NCI-H446 (cell line): ENCODE results near the gene SNORC.

ENCODE experiments used
- DNase-seq, 2 experiments: peaks; one replicate each; lab custom pipeline; 2025; lab: John Stamatoyannopoulos, UW

The SNORC gene

GRCh38 chr2:232869138-232870017 lies 686 bp upstream of the SNORC start:
- no peak for DNase-seq

DNA sequence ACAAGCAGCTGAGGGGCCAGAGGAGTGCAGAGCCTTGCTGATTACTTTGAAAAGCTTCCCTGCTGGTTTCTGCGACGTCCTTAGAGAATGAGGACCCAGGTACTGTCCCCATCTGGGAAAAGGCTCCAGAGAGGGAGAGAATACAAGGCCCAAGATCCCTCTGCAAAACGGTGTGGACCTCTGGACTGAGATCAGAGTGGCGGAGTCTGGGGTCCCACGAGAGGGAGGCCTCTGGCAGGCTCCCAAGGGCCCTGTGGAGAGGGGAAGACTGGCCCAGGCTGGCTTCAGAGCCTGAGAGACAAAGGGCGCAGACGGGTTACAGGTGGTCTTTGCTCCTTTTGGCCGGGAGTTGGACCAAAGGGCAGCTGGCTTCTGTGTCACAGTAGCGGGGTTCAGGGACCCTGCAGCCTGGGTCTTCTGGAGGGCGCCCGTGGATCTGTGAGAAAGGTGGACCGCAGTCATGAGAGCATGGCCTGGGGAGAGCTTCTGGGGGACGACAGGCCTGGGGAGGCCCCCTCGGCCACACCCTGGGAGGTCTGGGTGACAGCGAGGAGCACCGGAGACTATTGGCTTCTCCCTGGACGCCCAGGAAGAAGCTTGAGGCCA lies 805 bp downstream of the SNORC start:
- DNase-seq: no peak

- no peak for DNase-seq
Measured at GRCh38 chr2:232871418-232871834, 1.4 kb downstream of the SNORC start.

DNA sequence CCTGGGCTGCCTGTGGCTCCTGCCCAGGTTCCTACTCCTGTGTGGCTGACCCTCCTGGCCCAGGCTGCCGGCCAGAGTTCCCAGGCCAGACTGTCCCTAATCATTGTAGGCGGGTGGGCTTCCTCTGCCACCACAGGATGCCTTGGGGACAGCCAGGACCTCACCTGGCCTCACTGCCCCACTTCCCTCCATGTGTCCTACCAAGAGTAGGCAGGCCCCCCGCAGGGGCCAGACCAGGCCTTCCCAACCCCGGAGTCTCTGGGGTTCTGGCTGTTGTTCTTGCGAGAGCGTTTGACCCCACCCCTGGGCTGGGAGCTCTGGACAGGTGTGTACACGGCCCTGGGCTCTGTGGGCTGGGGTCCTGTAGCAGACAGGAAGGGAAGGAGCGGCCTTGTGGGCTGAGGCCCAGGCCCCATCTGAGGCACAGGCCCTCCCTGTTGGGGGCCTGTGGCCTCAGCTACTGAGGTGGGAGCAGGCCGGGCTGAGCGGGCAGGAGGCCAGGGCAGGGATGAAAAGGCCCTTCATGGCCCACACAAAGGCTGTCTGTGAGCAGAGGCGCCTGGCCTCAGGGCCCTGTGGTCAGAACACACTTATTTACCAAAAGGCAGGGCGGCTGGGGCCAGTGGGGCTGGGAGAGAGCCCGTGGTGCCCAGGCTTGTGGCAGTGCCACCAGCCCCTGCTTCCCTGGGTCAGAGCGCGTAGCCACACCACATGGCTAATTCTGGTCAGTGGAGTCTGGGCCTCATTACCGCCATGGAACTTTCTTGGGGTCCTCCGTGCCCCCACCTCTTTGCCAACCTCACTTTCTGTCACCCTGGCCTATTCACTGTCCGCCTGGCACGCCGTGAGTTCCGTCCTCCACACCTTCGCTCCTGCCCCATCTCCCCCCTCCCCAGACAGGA lies 2.0 kb downstream of the SNORC start:
- no peak for DNase-seq

DNA sequence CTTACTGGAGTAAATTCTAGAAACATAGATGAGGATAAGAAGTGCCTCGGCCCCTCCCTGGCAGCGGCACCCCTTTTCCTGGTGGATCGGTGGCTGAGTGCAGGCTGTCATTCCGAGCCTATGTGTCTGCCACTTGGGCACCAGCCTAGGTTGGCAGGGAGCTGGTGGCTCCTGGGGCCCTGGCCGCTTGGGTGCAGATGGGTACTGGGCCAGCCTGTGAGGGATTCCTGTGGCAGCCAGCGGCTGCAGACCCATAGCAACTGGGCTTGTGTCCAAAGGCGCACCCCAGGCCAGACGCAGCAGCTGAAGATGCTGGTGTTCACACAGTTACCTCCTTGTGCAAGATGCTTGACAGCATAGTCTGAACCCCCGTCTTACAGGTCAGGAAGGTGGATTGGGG lies 2.8 kb downstream of the SNORC start:
- no peak for DNase-seq

- DNase-seq: no peak
Measured at GRCh38 chr2:232873292-232873908, 3.3 kb downstream of the SNORC start.

GRCh38 chr2:232873909-232874641 lies 4.0 kb downstream of the SNORC start:
- no peak for DNase-seq

DNA sequence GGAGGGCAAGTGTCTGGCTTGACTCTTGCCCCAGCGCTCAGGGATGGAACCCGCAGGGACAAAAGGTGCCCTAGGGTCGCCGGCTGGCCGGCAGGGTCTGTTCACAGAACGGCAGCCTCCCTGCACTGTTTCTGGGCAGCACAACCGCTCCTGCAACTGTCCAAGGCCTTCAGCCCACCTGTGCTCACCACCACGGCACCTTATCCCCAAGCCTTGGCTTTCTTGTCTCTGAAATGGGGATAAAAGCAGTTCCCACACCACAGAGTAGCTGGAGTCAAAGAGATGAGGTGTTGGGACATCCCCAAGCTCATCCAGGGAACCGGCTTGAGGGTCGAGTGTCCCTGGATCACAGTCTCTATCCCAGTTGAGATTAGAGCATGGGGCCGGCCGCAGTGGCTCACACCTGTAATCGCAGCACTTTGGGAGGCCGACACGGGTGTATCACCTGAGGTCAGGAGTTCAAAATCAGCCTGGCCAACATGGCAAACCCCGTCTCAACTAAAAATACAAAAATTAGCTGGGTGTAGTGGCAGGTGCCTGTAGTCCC lies 4.7 kb downstream of the SNORC start:
- DNase-seq: no peak

DNA sequence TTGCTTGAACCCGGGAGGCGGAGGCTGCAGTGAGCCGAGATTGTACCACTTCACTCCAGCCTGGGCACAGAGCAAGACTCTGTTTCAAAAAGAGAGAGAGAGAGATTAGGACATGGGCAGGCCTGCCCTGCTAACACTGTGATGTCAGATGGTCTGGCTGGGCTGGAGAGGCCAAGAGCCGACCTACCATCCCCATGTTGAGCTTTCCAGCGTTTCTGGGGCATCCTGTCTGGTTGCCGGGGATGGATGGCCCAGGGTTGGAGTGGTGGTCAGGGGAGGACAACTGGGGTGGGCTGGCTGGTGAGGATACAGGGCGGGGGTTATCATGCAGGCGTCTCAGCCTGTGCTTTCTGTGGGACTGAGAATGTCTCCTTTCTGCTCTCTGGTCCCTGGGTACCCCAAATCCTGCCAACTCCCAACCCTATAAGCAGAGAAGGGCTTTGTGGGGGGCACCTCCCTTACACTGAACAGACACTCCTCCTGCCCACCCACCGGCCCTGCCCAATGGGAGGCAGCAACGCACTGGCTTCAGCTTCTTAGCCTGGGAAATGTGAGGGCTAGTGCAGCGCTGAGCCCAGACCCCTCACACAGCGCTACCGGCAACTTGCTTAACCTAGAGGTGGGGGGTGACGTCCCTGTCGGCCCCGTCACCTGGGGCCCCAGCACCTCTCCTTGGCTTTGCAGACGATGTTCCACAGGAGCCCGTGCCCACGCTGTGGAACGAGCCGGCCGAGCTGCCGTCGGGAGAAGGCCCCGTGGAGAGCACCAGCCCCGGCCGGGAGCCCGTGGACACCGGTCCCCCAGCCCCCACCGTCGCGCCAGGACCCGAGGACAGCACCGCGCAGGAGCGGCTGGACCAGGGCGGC lies 5.4 kb downstream of the SNORC start:
- DNase-seq: no peak

DNA sequence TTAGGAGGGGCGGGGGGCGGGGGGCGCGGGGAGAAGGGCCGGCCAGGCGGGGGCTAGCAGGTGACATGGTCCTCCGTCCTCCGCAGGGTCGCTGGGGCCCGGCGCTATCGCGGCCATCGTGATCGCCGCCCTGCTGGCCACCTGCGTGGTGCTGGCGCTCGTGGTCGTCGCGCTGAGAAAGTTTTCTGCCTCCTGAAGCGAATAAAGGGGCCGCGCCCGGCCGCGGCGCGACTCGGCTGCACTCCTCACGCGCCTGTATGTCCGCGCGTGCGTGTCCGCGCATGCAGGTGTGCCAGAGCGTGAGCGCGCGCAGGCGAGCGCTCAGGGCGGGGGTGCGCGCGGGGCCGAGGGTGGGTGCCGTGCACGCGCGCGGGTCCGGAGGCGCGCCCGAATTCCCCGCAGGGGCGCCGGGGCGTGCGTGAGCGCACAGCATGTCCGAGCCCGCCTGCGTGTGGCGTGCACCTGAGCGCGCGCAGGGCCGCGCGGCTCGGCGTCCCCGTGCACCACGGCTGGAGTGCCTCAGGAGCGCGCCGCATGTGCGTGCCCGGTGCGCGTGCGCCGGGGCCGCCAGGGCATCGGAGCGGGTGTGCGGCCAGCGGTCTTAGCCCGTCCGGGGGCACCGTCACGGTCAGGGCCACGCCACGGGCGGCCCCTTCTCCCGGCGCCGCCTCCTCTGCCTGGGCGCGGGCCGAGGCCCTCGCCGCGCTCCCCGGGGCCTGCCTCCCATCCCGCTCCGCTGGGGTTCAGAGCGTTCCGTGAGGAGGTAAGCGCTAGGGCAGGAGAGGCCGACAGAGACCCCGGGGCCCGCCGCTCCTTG lies 6.3 kb downstream of the SNORC start:
- peak in 1 of 2 experiments; percentile 8 for DNase-seq

DNA sequence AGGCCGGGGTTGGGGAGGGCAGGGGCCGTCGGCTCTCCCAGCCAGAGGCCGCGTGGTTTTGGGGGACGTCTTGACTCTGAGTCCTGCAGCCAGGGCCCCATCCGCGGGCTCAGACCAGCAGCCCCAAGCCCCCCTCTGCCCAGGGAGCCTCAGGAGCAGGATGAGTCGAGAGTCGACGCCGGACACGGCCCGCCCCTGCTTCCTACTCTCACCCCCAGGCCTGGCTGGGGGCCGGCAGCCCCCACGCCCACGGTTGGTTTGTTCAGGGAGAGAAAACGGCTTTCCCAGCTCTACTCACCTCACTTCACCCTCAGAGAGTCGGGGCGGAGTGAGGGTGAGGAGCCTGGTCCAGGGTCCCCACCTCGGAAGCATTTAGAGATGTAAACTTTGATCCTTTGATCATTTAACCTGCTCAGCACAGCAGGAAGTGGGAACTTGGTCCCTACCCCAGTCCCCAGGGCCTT lies 6.9 kb downstream of the SNORC start:
- no peak for DNase-seq

DNA sequence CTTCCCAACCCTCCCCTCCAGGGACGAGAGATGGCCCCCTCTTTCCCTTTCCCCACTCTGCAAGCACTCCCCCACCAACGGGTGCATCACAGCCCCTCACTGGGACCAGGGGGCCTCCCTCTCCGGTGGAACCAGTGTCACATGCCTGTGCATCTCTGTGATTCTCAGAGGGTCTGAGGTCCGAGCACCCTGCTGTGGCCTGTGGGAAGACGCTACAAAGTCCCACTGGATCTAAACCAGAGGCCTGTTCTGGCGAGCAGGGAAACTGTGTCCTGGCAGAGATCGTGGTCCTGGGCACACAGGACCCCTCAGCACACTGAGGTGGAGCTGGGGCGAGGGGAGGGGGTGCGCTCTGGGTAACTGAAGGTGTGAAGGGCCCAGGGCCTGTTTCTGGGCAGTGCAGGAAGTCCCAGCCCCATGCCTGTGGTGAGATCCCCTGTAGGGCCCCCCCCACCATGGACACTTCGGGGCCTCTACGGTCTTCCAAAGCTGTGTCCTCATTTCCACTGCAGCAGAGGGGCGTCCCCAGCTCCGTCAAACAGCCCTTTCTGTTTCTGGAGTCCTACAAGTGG lies 8.0 kb downstream of the SNORC start:
- DNase-seq: no peak

DNA sequence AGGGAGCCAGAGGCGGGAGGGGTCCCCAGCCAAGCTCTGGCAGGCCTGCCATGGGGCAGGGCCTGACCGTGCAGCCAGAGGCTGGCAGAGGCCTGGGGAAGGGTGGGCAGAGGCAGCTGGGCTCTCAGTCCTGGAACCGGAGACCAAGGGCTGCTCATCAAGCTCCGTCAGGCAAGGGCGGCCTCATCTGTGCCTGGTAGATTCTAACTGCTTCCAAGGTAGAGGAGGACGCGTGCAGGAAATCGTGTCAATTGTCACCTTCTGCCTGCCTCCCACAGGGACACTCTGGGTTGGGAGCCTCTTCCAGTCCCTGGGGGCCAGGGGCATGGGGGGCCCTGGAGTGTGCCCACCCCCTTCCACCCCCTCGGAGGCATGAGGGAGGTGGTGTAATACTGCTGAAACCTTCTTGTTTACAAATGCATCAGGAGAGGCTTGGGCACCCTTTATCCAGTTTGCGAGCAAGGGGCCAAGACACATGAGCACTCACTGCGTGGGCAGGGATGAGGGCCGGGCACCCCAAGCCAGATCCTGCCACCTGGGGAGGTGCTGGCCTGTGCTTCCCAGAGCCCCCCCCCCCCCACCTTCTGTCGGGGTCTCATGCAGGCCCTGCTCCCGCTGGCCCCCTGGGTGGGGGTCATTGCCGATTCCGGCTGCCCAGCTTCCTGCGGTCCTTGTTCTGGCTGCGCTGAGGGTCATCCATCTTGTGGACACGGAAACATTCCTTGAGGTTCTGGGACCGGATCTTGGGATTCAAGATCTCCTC lies 9.0 kb downstream of the SNORC start:
- no peak for DNase-seq

DNA sequence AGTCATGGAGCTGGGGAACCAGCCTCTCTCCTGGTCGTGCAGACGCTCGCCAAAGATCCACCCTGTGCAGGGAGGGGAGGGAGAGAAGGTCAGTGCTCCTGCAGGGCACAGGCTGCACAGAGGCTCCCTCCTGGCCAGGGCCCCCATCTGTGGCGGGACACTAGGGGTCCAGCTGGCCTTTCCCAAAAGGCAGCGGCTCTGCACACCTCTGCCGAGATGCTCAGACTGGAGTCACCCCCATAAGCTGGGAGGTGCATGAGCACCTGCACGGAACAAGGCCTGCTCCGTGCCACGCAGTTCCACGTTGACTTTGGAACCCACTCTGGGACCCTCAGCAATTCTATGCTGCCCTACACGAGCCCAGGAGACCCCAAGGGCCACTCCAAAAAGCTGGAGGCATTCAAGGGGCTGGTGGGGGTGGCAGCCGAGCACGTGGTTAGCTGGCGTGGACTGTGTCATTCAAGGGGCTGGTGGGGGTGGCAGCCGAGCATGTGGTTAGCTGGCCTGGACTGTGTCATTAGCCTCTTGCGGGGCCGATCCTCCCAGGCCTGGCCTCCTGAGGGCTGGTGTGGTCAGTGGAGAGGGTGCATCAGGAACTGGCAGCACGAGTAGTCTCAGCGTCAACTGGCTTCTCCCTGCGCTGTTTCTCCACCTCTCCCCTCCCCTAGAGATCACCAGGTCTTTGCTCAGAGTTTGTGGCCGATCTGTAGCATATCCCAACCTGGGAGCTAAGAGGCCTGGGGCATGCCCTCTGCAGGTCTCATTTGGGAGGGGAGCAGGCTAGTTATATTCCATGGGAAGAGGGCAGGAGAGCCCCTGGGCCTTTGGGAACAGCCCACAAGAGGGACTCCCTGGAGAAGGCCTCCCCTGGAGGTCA lies 9.8 kb downstream of the SNORC start:
- DNase-seq: no peak

DNA sequence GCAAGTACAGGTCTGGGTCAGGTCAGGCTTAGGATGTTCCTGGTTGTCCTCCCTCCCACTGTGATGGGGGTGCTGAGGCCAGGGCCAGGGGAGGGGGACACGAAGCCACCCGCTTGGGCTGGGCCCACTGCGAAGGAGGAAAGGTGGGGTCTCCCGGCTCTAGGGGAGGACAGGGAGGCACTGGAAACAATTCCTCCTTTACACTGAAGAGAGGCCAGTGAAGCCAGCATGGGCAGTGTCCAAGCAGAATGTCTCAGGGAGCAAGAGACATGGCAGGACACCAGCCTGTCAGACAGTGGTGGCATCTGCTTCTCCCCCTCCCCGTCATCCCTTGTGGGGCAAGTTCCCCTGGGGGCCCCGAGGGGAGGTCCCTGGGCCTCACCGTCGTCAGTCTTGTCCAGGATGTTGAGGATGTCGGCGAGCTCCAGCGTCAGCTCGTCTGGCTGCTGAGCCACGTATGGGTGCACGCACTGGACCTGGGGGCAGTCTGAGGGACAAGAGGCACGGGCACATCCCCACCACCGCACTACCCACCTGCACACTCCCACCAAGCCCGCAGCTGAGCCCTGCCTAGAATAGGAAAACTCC lies 10.8 kb downstream of the SNORC start:
- no peak for DNase-seq

- no peak for DNase-seq
Measured at GRCh38 chr2:232882085-232882484, 12.0 kb downstream of the SNORC start.
